ENCODE measurements around the gene NECTIN3.

NECTIN3 gene

GRCh38 chr3:111134302-111134701, 62.7 kb downstream of the NECTIN3 start:
- no peaks in the 10 kb centered on the region for H3K9me3 ChIP-seq (replicated peaks; ENCODE audit: insufficient read depth, low read length)
- H3K36me3 ChIP-seq (replicated peaks; ENCODE audit: insufficient read depth, low read length): no peaks in the 10 kb centered on the region
- H3K4me3 ChIP-seq (ENCODE audit: low read length): no peak overlapping the region
- no peak for DNase-seq
- H3K27ac ChIP-seq (ENCODE audit: low read length): no peak overlapping the region
- no peak for TF ChIP-seq EZH2phosphoT487 (IDR thresholded peaks at IDR 0.05; ENCODE audit: low read length)
- no peak for TF ChIP-seq CTCF (IDR thresholded peaks at IDR 0.05; ENCODE audit: low read length)
- no peak for TF ChIP-seq EZH2 (optimal IDR thresholded peaks at IDR 0.05; ENCODE audit: low read depth, low read length)
- no peaks in the 10 kb centered on the region for H4K20me1 ChIP-seq (ENCODE audit: insufficient read depth, low read length)
- no peak overlapping the region for H2AFZ ChIP-seq (ENCODE audit: low read length)
- H3K9ac ChIP-seq (ENCODE audit: low read length): no peak overlapping the region
- H3K4me2 ChIP-seq (ENCODE audit: low read depth, low read length): no peak overlapping the region
- no peaks in the 10 kb centered on the region for H3F3A ChIP-seq (ENCODE audit: insufficient read depth, low read length)
- no peaks in the 10 kb centered on the region for H3K27me3 ChIP-seq (replicated peaks; ENCODE audit: insufficient read depth, low read length)
- H3K79me2 ChIP-seq (ENCODE audit: low read length): no peaks in the 10 kb centered on the region
- no peaks in the 10 kb centered on the region for H3K9me2 ChIP-seq (replicated peaks; ENCODE audit: insufficient read depth, low read length)
- no peaks in the 10 kb centered on the region for H3K4me1 ChIP-seq (ENCODE audit: low read length)

- no peak overlapping the region for H3K27ac ChIP-seq (ENCODE audit: low read length)
- no peaks in the 10 kb centered on the region for H3F3A ChIP-seq (ENCODE audit: insufficient read depth, low read length)
- no peak overlapping the region for H3K9ac ChIP-seq (ENCODE audit: low read length)
- H2AFZ ChIP-seq (ENCODE audit: low read length): no peak overlapping the region
- no peaks in the 10 kb centered on the region for H4K20me1 ChIP-seq (ENCODE audit: insufficient read depth, low read length)
- H3K9me3 ChIP-seq (replicated peaks; ENCODE audit: insufficient read depth, low read length): no peaks in the 10 kb centered on the region
- no peak overlapping the region for H3K4me3 ChIP-seq (ENCODE audit: low read length)
- no peaks in the 10 kb centered on the region for H3K79me2 ChIP-seq (ENCODE audit: low read length)
- H3K27me3 ChIP-seq (replicated peaks; ENCODE audit: insufficient read depth, low read length): no peaks in the 10 kb centered on the region
- H3K9me2 ChIP-seq (replicated peaks; ENCODE audit: insufficient read depth, low read length): no peaks in the 10 kb centered on the region
- H3K36me3 ChIP-seq (replicated peaks; ENCODE audit: insufficient read depth, low read length): no peaks in the 10 kb centered on the region
- no peaks in the 10 kb centered on the region for H3K4me1 ChIP-seq (ENCODE audit: low read length)
- DNase-seq: no peak
- H3K4me2 ChIP-seq (ENCODE audit: low read depth, low read length): no peak overlapping the region
- TF ChIP-seq CTCF (IDR thresholded peaks at IDR 0.05; ENCODE audit: low read length): no peak
- TF ChIP-seq EZH2phosphoT487 (IDR thresholded peaks at IDR 0.05; ENCODE audit: low read length): no peak
- no peak for TF ChIP-seq EZH2 (optimal IDR thresholded peaks at IDR 0.05; ENCODE audit: low read depth, low read length)
These were observed 79.8 kb downstream of the NECTIN3 start for GRCh38 chr3:111151438-111151837.

GRCh38 chr3:111152496-111152895, 80.9 kb downstream of the NECTIN3 start:
- no peak overlapping the region for H3K4me3 ChIP-seq (ENCODE audit: low read length)
- no peak overlapping the region for H2AFZ ChIP-seq (ENCODE audit: low read length)
- H3F3A ChIP-seq (ENCODE audit: insufficient read depth, low read length): no peaks in the 10 kb centered on the region
- no peak overlapping the region for H3K9ac ChIP-seq (ENCODE audit: low read length)
- H3K27ac ChIP-seq (ENCODE audit: low read length): no peak overlapping the region
- no peaks in the 10 kb centered on the region for H3K4me1 ChIP-seq (ENCODE audit: low read length)
- DNase-seq: no peak
- H3K9me3 ChIP-seq (replicated peaks; ENCODE audit: insufficient read depth, low read length): no peaks in the 10 kb centered on the region
- no peaks in the 10 kb centered on the region for H3K79me2 ChIP-seq (ENCODE audit: low read length)
- H4K20me1 ChIP-seq (ENCODE audit: insufficient read depth, low read length): no peaks in the 10 kb centered on the region
- TF ChIP-seq EZH2 (optimal IDR thresholded peaks at IDR 0.05; ENCODE audit: low read depth, low read length) (no peak), EZH2phosphoT487 (IDR thresholded peaks at IDR 0.05; ENCODE audit: low read length) (no peak), CTCF (IDR thresholded peaks at IDR 0.05; ENCODE audit: low read length) (no peak)
- H3K4me2 ChIP-seq (ENCODE audit: low read depth, low read length): no peak overlapping the region
- no peaks in the 10 kb centered on the region for H3K9me2 ChIP-seq (replicated peaks; ENCODE audit: insufficient read depth, low read length)
- no peaks in the 10 kb centered on the region for H3K27me3 ChIP-seq (replicated peaks; ENCODE audit: insufficient read depth, low read length)
- H3K36me3 ChIP-seq (replicated peaks; ENCODE audit: insufficient read depth, low read length): no peaks in the 10 kb centered on the region

Measured in MM.1S (cell line).